Measurements from ENCODE around the gene ZNF213.
A peak's percentile ranks its signal among the peaks of the same experiment; 100 is the strongest.

Gene ZNF213

DNA sequence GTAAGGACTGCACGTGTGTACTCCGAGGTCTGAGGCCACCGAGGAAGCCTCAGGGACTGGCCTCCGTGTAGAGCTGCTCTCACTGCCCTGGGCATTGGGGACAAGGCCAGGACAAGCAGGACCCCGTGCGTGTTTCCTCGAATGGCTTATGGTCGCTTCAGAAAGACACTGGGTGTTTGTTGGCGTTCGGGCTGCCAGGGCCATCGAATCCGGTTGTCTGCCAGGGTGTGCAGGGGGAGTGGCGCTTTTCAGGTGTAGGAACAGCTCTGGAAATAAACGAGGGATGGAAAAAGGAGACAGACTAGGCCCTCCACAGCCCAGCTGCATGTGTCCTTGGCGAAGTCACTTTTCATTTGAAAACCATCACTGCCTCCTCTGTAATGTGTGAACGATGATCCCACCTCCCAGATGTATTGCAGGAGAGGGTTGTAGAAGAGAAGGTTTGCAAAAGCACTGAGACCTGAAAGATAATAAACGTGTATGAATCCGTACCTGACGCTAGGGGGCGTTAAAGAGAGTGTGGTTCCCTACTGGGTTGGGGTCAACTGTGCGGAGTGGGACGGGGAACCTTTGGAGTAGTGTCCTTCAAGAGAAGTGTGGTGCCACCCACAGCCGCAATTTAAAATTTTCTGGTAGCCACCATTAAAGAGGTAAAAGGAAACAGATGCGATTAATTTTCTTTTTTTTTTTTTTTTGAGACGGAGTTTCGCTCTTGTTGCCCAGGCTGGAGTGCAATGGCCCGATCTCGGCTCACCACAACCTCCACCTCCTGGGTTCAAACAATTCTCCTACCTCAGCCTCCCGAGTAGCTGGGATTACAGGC is 33.6 kb upstream of the ZNF213 start:
- DNase-seq (ENCODE audit: low read depth in 2 of 2): no peak

DNA sequence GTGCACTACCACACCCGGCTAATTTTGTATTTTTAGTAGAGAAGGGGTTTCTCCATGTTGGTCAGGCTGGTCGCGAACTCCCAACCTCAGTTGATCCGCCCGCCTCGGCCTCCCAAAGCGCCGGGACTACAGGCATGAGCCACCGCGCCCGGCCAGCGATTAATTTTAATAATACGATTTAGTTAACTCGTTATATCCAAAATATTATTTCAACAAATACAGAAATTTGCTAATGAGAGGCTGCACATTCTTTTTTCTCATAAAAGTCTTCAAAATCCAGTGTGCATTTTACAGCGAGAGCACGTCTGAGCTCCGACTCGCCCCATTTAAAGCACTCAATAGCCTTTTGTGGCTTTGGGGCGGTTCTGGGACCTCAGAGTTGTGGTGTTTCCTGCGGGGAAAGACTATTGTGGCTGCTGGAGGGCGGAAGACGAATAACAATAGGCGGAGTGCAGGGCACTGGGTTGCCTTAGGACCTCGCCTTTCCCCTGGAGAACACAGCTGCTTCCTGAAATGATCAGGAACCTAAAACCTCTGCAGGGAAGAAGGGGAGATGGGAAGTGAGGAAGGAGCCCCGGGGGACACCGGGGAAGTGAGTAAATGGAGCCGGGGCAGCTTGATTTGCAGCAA is 32.9 kb upstream of the ZNF213 start:
- DNase-seq (ENCODE audit: low read depth in 2 of 2): no peak

DNA sequence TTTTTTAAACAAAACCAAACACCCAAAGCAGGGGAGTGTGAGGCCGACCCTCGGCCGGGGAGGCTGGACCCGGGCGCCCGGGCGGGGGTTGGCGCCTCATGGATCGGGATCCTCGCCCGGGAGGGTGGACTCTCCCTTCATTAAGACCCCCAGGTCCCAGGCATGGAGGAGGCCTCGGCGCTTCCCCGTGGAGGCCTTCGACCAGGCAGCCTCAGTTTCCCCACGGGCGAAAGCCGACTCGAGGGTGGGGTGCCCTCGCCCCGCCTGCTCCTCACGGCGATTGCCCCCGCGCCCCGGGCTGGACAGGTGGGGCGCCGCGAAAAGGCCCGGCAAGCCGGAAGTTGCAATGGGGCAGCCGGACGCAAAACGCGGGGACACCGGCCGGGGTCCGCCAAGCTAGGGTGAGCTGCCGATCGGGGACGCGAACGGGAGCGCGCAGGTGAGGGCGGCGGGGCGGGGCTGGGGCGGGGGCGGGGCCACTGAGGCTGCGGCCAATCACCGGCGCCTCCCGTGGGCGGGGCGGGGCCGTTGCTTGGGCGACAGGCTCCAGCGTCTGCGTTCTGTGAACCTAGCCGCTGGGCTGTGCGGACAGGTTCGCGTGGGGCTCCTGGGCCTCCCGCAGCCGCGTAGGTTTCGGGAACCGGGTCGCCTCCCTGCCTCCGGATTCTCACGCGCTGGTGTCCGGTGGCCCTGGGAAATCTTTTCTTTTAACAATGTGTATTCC is 28.5 kb upstream of the ZNF213 start:
- peak; percentile 73 to 75 for DNase-seq (ENCODE audit: low read depth in 2 of 2)

DNA sequence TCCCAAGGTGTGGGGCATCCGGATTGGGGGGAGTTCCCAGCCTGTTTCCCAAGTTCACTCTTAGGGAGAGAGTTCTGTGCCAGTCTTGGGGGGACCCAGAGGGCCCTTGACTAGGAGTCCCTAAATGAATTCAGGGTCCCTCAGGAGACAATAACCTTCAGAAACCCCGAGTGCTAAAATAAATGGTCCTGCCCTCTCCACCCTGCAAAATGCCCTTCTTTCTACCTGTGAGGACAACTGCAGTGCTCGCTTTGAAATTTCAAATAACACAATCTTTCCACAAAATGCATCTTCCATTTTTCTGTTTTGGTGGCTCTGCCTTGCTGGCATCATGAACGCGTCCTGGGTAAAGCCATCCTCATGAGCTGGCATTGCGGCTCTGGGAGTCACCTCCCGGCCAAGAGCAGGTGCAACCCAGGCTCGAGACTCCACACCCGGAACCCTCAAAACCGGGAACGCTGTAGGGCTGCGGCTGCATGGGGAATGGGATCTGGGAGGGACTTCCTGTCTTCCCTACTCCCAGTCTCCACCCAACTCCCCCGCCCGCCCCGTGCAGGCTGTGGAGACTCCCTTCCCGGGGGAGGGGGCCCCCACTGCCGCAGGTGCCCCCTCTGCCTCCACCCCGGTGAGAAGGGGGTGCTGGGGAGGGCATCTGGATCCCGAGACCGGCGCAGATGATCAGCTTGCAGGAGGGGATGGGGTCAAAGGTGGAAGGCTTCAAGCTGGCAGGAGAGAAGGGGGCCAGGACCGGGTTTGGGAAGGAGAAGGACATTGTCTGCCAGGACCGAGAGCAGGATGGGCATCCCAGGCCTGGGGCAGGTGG is 22.6 kb upstream of the ZNF213 start, which contains the start of gene ZNF205:
ZNF205 (plus strand) TSS at position 529 of the 823 bp plus-strand sequence. CDS start 845 bp downstream, outside the sequence.
- peak; percentile 35 to 40 for DNase-seq (ENCODE audit: low read depth in 2 of 2)

- no peak for DNase-seq (ENCODE audit: low read depth in 2 of 2)
Observed at GRCh38 chr16:3112881-3113574, 21.8 kb upstream of the ZNF213 start.

GRCh38 chr16:3113765-3114479 is 20.9 kb upstream of the ZNF213 start:
- no peak for DNase-seq (ENCODE audit: low read depth in 2 of 2)

- DNase-seq (ENCODE audit: low read depth in 2 of 2): no peak
Observed at GRCh38 chr16:3115003-3115402, 19.8 kb upstream of the ZNF213 start.

DNA sequence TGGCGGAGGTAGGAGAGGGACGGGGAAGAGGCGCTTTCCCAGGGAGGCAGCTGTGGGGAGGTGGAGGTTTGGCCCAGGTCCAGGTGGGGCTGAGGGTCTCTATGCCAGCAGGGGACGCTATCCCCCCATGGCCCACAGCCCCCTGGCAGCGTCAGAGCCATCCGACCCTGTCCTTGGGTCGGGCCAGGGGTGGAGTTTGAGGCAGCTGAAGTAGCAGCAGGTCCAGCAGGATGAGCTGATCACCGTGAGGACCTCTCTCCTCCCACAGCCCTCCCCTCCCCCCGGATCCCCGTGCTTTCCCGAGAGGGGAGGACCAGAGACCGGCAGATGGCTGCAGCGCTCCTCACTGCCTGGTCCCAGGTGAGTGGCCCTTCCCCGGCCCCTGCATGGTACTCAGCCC is 19.3 kb upstream of the ZNF213 start:
- DNase-seq (ENCODE audit: low read depth in 2 of 2): no peak

- no peak for DNase-seq (ENCODE audit: low read depth in 2 of 2)
Observed at GRCh38 chr16:3118204-3118790, 16.5 kb upstream of the ZNF213 start.

DNA sequence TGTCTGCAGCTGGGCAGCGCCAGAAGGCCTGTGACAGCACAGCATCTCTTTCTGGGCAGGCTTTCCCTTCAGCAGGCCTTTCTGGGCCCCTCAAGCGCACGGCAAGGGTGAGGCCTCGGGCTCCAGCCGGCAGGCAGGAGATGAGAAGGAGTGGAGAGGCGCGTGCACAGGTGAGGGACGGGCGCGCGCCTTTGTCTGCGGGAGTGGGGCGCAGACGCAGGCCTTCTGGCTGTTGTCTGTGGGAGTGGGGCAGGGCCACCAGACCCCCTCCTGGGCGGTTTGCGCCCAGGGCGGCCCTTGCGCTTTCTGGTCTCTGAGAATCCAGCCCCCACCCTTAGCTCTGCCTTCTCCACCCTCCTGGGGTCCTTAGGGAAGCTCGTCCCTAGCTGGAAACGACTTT is 16.0 kb upstream of the ZNF213 start:
- DNase-seq (ENCODE audit: low read depth in 2 of 2): no peak

DNA sequence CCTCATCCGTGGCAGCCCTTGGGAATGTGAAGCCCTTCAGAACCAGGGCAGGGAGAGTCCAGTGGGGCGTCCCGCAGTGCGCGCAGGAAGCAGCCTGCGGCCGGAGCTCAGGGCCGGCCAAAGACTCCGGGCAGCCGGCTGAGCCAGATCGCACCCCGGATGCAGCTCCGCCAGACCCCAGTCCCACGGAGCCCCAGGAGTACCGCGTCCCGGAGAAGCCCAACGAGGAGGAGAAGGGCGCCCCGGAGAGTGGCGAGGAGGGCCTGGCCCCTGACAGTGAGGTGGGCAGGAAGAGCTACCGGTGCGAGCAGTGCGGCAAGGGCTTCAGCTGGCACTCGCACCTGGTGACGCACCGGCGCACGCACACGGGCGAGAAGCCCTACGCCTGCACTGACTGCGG is 15.5 kb upstream of the ZNF213 start:
- no peak for DNase-seq (ENCODE audit: low read depth in 2 of 2)

GRCh38 chr16:3119701-3120408 is 15.0 kb upstream of the ZNF213 start:
- DNase-seq (ENCODE audit: low read depth in 2 of 2): no peak

DNA sequence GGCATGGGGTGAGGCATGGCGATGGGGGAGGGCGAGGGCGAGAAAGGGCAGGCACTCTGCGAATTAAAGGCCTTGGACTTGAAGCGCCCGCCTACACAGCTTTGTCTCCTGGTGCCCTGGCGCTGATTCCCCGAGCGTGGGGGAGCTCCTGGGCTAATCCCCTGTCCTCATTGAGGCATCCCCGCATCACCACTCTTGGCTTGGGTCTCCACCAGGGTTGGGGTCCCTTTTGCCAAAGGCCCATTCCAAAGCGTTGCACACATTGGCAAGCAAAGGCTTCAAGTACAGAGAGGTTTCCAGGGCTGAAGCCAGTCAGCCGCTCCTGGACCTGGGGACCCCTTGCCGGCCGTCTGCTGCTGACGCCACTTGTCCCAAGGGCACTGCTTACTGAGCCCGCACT is 14.4 kb upstream of the ZNF213 start:
- no peak for DNase-seq (ENCODE audit: low read depth in 2 of 2)

- no peak for DNase-seq (ENCODE audit: low read depth in 2 of 2)
Observed at GRCh38 chr16:3121851-3122467, 12.9 kb upstream of the ZNF213 start.

DNA sequence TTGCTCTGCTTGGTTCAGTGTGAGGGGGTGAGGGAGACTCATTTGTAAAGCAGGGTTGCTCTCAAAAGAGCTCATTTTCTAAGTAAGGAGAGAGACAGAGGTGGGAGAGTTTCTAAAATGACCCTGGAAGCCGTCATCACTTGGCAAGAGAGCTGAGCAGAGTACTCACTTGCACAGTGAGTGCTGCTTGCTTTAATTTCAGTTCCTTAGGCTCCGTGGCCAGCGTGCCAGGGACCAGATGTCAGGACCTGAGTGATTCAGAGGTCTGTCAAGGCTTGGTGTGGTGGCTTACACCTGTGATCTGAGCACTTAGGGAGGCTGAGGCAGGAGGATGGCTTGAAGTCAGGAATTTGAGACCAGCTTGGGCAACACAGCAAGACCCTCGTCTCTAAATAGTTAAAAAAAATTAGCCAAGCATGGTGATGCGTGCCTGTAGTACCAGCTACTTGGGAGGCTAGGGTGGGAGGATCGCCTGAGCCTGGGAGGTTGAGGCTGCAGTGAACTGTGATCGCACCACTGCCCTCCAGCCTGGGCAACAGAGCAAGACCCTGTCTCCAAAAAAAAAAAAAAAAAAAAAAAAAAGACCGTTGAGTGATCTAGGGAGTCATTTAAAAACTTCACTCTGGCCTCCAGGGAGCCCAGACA is 11.8 kb upstream of the ZNF213 start:
- no peak for DNase-seq (ENCODE audit: low read depth in 2 of 2)

GRCh38 chr16:3123986-3124886 is 10.6 kb upstream of the ZNF213 start:
- peak; percentile 75 to 77 for DNase-seq (ENCODE audit: low read depth in 2 of 2)

DNA sequence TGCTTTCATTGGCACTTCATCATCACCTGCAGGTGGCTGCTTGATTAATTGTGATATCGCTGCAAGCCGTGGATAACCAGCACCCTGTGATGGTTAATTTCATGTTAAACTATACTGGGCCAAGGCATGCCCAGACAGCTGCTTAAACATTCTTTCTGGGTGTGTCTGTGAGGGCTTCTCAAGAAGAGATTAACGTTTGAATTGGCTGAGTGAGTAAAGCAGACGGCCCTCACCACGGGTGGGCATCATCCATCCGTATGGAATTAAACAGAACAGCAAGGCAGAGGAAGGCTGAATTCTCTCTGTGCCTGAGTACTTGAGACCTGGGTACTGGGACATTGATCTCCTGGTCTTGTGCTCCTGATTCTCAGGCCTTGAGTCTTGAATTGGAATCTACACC is 7.1 kb upstream of the ZNF213 start:
- no peak for DNase-seq (ENCODE audit: low read depth in 2 of 2)

Data from fibroblast of skin of left biceps (primary cell).